SK-N-SH treated with all-trans-retinoic acid at 6 μM for 48 hours (cell line): ENCODE results near the gene GPRIN1.

ENCODE experiments used
- ATAC-seq: fragments of 200-7000 bp; cut with Tn5 transposase; 3 replicates; pipeline ENCODE4 v1.9.1; 2020; ENCODE audit warnings: mild to moderate bottlenecking, moderate library complexity
- ARNTL ChIP-seq: fragments of 450-650 bp; formaldehyde crosslinking; IDR thresholded peaks from 2 replicates; pipeline ENCODE4 v1.5.0; 2020; ENCODE audit warnings: low read depth, mild to moderate bottlenecking, moderate library complexity, borderline replicate concordance
- BACH2 ChIP-seq: fragments of 250-450 bp; sonication (Bioruptor Pico); IDR thresholded peaks from 2 replicates; pipeline ENCODE4 v1.9.0; 2021; ENCODE audit warnings: mild to moderate bottlenecking, borderline replicate concordance
- CREB5 ChIP-seq: fragments of 250-450 bp; sonication (Bioruptor Pico); IDR thresholded peaks from 2 replicates; pipeline ENCODE4 v1.5.1; 2020; ENCODE audit warnings: low read depth, mild to moderate bottlenecking, moderate library complexity
- CSDC2 ChIP-seq: fragments of 250-450 bp; sonication (Bioruptor Pico); IDR thresholded peaks from 2 replicates; pipeline ENCODE4 v1.5.0; 2020; ENCODE audit warnings: mild to moderate bottlenecking, moderate library complexity
- CSRNP3 ChIP-seq: fragments of 250-450 bp; sonication (Bioruptor Pico); IDR thresholded peaks from 2 replicates; pipeline ENCODE4 v1.5.1; 2021; ENCODE audit warnings: mild to moderate bottlenecking, moderate library complexity
- GLIS3 ChIP-seq: fragments of 250-450 bp; sonication (Bioruptor Pico); IDR thresholded peaks from 2 replicates; pipeline ENCODE4 v1.5.0; 2020; ENCODE audit warnings: mild to moderate bottlenecking, moderate library complexity
- ISL1 ChIP-seq: fragments of 250-450 bp; sonication (Bioruptor Pico); IDR thresholded peaks from 2 replicates; pipeline ENCODE4 v2.1.2; 2022; ENCODE audit warnings: mild to moderate bottlenecking, moderate library complexity
- OSR1 ChIP-seq: fragments of 250-450 bp; sonication (Bioruptor Pico); IDR thresholded peaks from 2 replicates; pipeline ENCODE4 v1.8.0; 2022; ENCODE audit warnings: moderate library complexity, mild to moderate bottlenecking, inconsistent platforms
- PATZ1 ChIP-seq: fragments of 250-450 bp; sonication (Bioruptor Pico); IDR thresholded peaks from 2 replicates; pipeline ENCODE4 v1.8.0; 2020; ENCODE audit warnings: mild to moderate bottlenecking, moderate library complexity, borderline replicate concordance
- POU6F1 ChIP-seq: fragments of 250-450 bp; sonication (Bioruptor Pico); IDR thresholded peaks from 2 replicates; pipeline ENCODE4 v1.8.0; 2021; ENCODE audit warnings: low read depth, mild to moderate bottlenecking, moderate library complexity, borderline replicate concordance
- PPARA ChIP-seq: fragments of 250-450 bp; sonication (Bioruptor Pico); IDR thresholded peaks from 2 replicates; pipeline ENCODE4 v1.5.0; 2020; ENCODE audit warnings: mild to moderate bottlenecking, borderline replicate concordance
- RARB ChIP-seq: fragments of 250-450 bp; sonication (Bioruptor Pico); IDR thresholded peaks from 2 replicates; pipeline ENCODE4 v1.8.0; 2021; ENCODE audit warnings: mild to moderate bottlenecking, moderate library complexity
- TCF4 ChIP-seq: fragments of 250-450 bp; sonication (Bioruptor Pico); IDR thresholded peaks from 2 replicates; pipeline ENCODE4 v1.8.0; 2021; ENCODE audit warnings: mild to moderate bottlenecking, moderate library complexity, borderline replicate concordance
- TOX ChIP-seq: fragments of 250-450 bp; sonication (Bioruptor Pico); IDR thresholded peaks from 2 replicates; pipeline ENCODE4 v1.8.0; 2021; ENCODE audit warnings: mild to moderate bottlenecking, moderate library complexity, borderline replicate concordance
- TSHZ2 ChIP-seq: fragments of 250-450 bp; sonication (Bioruptor Pico); IDR thresholded peaks from 2 replicates; pipeline ENCODE4 v1.5.0; 2020; ENCODE audit warnings: mild to moderate bottlenecking, moderate library complexity
- ZC3H10 ChIP-seq: fragments of 250-450 bp; sonication (Bioruptor Pico); IDR thresholded peaks from 2 replicates; pipeline ENCODE4 v1.5.1; 2021; ENCODE audit warnings: mild to moderate bottlenecking, moderate library complexity
- ZFP3 ChIP-seq: fragments of 250-450 bp; sonication (Bioruptor Pico); IDR thresholded peaks from 2 replicates; pipeline ENCODE4 v1.5.0; 2020; ENCODE audit warnings: mild to moderate bottlenecking, moderate library complexity
- ZFP30 ChIP-seq: fragments of 450-650 bp; formaldehyde crosslinking; IDR thresholded peaks from 2 replicates; pipeline ENCODE4 v1.5.0; 2022; ENCODE audit warnings: mild to moderate bottlenecking, moderate library complexity
- ZNF565 ChIP-seq: fragments of 450-650 bp; formaldehyde crosslinking; conservative IDR thresholded peaks from 2 replicates; pipeline ENCODE4 v1.5.0; 2020; ENCODE audit warnings: low read depth, mild to moderate bottlenecking, moderate library complexity
- ZNF8 ChIP-seq: fragments of 450-650 bp; formaldehyde crosslinking; IDR thresholded peaks from 2 replicates; pipeline ENCODE4 v1.5.0; 2020; ENCODE audit warnings: mild to moderate bottlenecking, moderate library complexity

The GPRIN1 gene

GRCh38 chr5:176596069-176596644 is 13.8 kb downstream of the GPRIN1 start:
- ATAC-seq: no peak
- no peak for TF ChIP-seq CREB5 (CRISPR knock-in tag)
- no peak for TF ChIP-seq CSDC2 (CRISPR knock-in tag)
- no peak for TF ChIP-seq TCF4 (CRISPR knock-in tag)
- TF ChIP-seq BACH2 (CRISPR knock-in tag): no peak
- no peak for TF ChIP-seq RARB (CRISPR knock-in tag)
- no peak for TF ChIP-seq ARNTL (CRISPR knock-in tag)
- no peak for TF ChIP-seq ZFP30 (CRISPR knock-in tag)
- no peak for TF ChIP-seq ZC3H10 (CRISPR knock-in tag)
- TF ChIP-seq PATZ1 (CRISPR knock-in tag): no peak
- no peak for TF ChIP-seq ZNF8 (CRISPR knock-in tag)
- no peak for TF ChIP-seq OSR1 (CRISPR knock-in tag)
- TF ChIP-seq ISL1 (CRISPR knock-in tag): no peak
- no peak for TF ChIP-seq POU6F1 (CRISPR knock-in tag)
- TF ChIP-seq CSRNP3 (CRISPR knock-in tag): no peak
- TF ChIP-seq TOX (CRISPR knock-in tag): no peak
- TF ChIP-seq, all 23 proteins: peak for 0

GRCh38 chr5:176595386-176595943 is 14.5 kb downstream of the GPRIN1 start:
- ATAC-seq: no peak
- TF ChIP-seq ZNF8 (CRISPR knock-in tag) (no peak), PATZ1 (CRISPR knock-in tag) (no peak), POU6F1 (CRISPR knock-in tag) (no peak), GLIS3 (CRISPR knock-in tag) (no peak), ZNF565 (CRISPR knock-in tag) (no peak), ZFP30 (CRISPR knock-in tag) (no peak), CSRNP3 (CRISPR knock-in tag) (no peak), RARB (CRISPR knock-in tag) (no peak), OSR1 (CRISPR knock-in tag) (no peak), ZFP3 (no peak), ZC3H10 (CRISPR knock-in tag) (no peak), BACH2 (CRISPR knock-in tag) (no peak), CSDC2 (CRISPR knock-in tag) (no peak), TSHZ2 (CRISPR knock-in tag) (no peak), PPARA (no peak)
- TF ChIP-seq, all 23 proteins: peak for 0
